Right atrium auricular region (tissue), 2 donors: ENCODE data around the gene CRCP. TPM values are rescaled to one million over a fixed set of nuclear protein-coding genes. Genes with fewer than 3 reads are reported as not detected.
A peak's percentile ranks its signal among the peaks of the same experiment; 100 is the strongest.
"Not testable (repeated sequence)": the region's sequence is repeated elsewhere in the genome, so short reads cannot be mapped to it uniquely, and the experiment has no call there.

Source experiments
- DNase-seq: peaks from one replicate; pipeline ENCODE4 v3.0.0-alpha.2; 2019; ENCODE audit warnings: low spot score
- H3K27ac ChIP-seq, 2 donors: fragments of 200-600 bp; sonication (generic); 1 replicate in 1 of 2; 2 replicates in 1 of 2; pipeline ENCODE4 v1.5.1; 2016 to 2019
- H3K27me3 ChIP-seq, 2 donors: fragments of 200-600 bp; sonication (generic); one replicate each; pipeline versions ENCODE4 v1.5.1 to v1.6.0; 2017 to 2019
- H3K36me3 ChIP-seq: fragments of 200-600 bp; sonication (generic); one replicate; pipeline ENCODE4 v1.5.1; 2016
- H3K4me1 ChIP-seq, 2 donors: fragments of 200-600 bp; sonication (generic); one replicate each; pipeline versions ENCODE4 v1.5.1 to v1.6.0; 2017 to 2019
- H3K4me3 ChIP-seq, 2 donors: fragments of 200-600 bp; sonication (generic); 1 replicate in 1 of 2; 2 replicates in 1 of 2; pipeline ENCODE4 v1.5.1; 2017 to 2019; ENCODE audit warnings: mild to moderate bottlenecking in 1 of 2, moderate library complexity in 1 of 2
- H3K9me3 ChIP-seq, 2 donors: fragments of 200-600 bp; sonication (generic); one replicate each; pipeline ENCODE4 v1.5.1; 2019
- CTCF ChIP-seq, 2 donors: fragments of 200-600 bp; sonication (generic); IDR thresholded peaks; one replicate each; pipeline ENCODE4 v1.5.1; 2019; ENCODE audit warnings: antibody characterized with exemption in 2 of 2
- total RNA-seq, 2 donors: library from RNA; depleted of rRNA; stranded (reverse); fragments of >200 nt; gene quantifications; one replicate each; pipeline ENCODE4 v1.1.0, GENCODE V29; 2016

Gene CRCP
- total RNA-seq, 2 donors from 2014 or later, result 29.9 to 44.9 TPM

- peaks cover 0 to 10% of the 10 kb centered on the region in 2 donors for H3K4me1 ChIP-seq
- peak overlapping the region; percentile 9 to 38 for H3K27ac ChIP-seq
- peak; percentile 89 for DNase-seq
- H3K27me3 ChIP-seq, result no peaks in the 10 kb centered on the region
- no peak for TF ChIP-seq CTCF (IDR thresholded peaks at IDR 0.05)
- H3K9me3 ChIP-seq, result no peaks in the 10 kb centered on the region
- no peak overlapping the region for H3K4me3 ChIP-seq
- H3K36me3 ChIP-seq, result no peaks in the 10 kb centered on the region
These were observed 55.9 kb downstream of the CRCP start for GRCh38 chr7:66170309-66171231.

GRCh38 chr7:66172536-66173401 is 58.1 kb downstream of the CRCP start:
- DNase-seq, H3K27me3 ChIP-seq, H3K36me3 ChIP-seq, H3K27ac ChIP-seq, H3K4me3 ChIP-seq, H3K9me3 ChIP-seq: not testable (repeated sequence)
- peaks cover 0 to 10% of the 10 kb centered on the region in 2 donors for H3K4me1 ChIP-seq

- TF ChIP-seq CTCF (IDR thresholded peaks at IDR 0.05), result no peak
- H3K36me3 ChIP-seq, result no peaks in the 10 kb centered on the region
- DNase-seq, result no peak
- H3K4me3 ChIP-seq, result no peak overlapping the region
- peaks cover 0 to 3% of the 10 kb centered on the region in 2 donors for H3K9me3 ChIP-seq
- no peaks in the 10 kb centered on the region for H3K27me3 ChIP-seq
- H3K27ac ChIP-seq, result no peak overlapping the region
- H3K4me1 ChIP-seq, result peaks cover 0 to 10% of the 10 kb centered on the region in 2 donors
These were observed 59.2 kb downstream of the CRCP start for GRCh38 chr7:66173856-66174255.

- H3K27ac ChIP-seq, H3K27me3 ChIP-seq, H3K9me3 ChIP-seq, H3K4me3 ChIP-seq, DNase-seq, H3K36me3 ChIP-seq: not testable (repeated sequence)
- peaks cover 0 to 10% of the 10 kb centered on the region in 2 donors for H3K4me1 ChIP-seq
These were observed 60.4 kb downstream of the CRCP start for GRCh38 chr7:66175006-66175405.

GRCh38 chr7:66176914-66177313 is 62.3 kb downstream of the CRCP start:
- Histone ChIP-seq H3K4me3 (no peak overlapping the region), H3K9me3 (peaks cover 0 to 3% of the 10 kb centered on the region in 2 donors), H3K36me3 (no peaks in the 10 kb centered on the region), H3K27ac (no peak overlapping the region), H3K4me1 (no peaks in the 10 kb centered on the region), H3K27me3 (no peaks in the 10 kb centered on the region)
- no peak for TF ChIP-seq CTCF (IDR thresholded peaks at IDR 0.05)
- no peak for DNase-seq

- no peaks in the 10 kb centered on the region for H3K36me3 ChIP-seq
- H3K4me3 ChIP-seq, result no peak overlapping the region
- H3K27ac ChIP-seq, result no peak overlapping the region
- no peaks in the 10 kb centered on the region for H3K4me1 ChIP-seq
- H3K27me3 ChIP-seq, result no peaks in the 10 kb centered on the region
- no peak for TF ChIP-seq CTCF (IDR thresholded peaks at IDR 0.05)
- peaks cover 0 to 3% of the 10 kb centered on the region in 2 donors for H3K9me3 ChIP-seq
- DNase-seq, result no peak
These were observed 63.6 kb downstream of the CRCP start for GRCh38 chr7:66178258-66178657.
